SK-N-SH (cell line): Measurements from ENCODE around the gene ABCC5. TPM values are rescaled to one million over a fixed set of nuclear protein-coding genes. Genes with fewer than 3 reads are reported as not detected.

ENCODE experiments used
- CTCF ChIA-PET: fragments of 300-600, 350-600 bp; formaldehyde crosslinking; extraction: SDS; loops from one replicate; lab custom pipeline; 2021; lab: Yijun Ruan, JAX
- POLR2A ChIA-PET: fragments of 350-600 bp; sonication (Branson Sonifier 250); formaldehyde crosslinking; extraction: SDS; loops from one replicate; lab custom pipeline; 2020; ENCODE audit warnings: antibody characterized with exemption, inconsistent platforms; lab: Yijun Ruan, JAX
- DNase-seq: peaks from one replicate; pipeline ENCODE4 v3.0.0; 2012
- H2AFZ ChIP-seq: fragments of 200-600 bp; sonication (generic); 2 replicates; pipeline ENCODE4 v1.8.1; 2016; ENCODE audit warnings: antibody characterized with exemption, mild to moderate bottlenecking, low read depth
- H3F3A ChIP-seq: fragments of 200-600 bp; sonication (generic); replicated peaks from 2 replicates; pipeline ENCODE3; 2016; ENCODE audit warnings: antibody characterized with exemption, mild to moderate bottlenecking; ENCODE audit not compliant: insufficient read depth
- H3K27ac ChIP-seq, 2 experiments: fragments of 200-500 bp in 1 of 2; fragments of 200-600 bp in 1 of 2; sonication (Bioruptor generic) in 1 of 2; sonication (generic), shearing (Covaris generic) in 1 of 2; 2 replicates each; pipeline versions ENCODE4 v1.5.1 to v1.6.1; 2014 to 2016; ENCODE audit warnings: low read depth in 2 of 2, inconsistent platforms in 1 of 2, low read length in 1 of 2, mild to moderate bottlenecking in 1 of 2, mixed read lengths in 1 of 2
- H3K27me3 ChIP-seq: fragments of 200-600 bp; sonication (generic), shearing (Covaris generic); 2 replicates; pipeline ENCODE4 v1.6.1; 2016; ENCODE audit warnings: mixed run types; ENCODE audit not compliant: insufficient read depth
- H3K36me3 ChIP-seq, 2 experiments: fragments of 200-500 bp in 1 of 2; fragments of 200-600 bp in 1 of 2; sonication (Bioruptor generic) in 1 of 2; sonication (generic) in 1 of 2; replicated peaks in 1 of 2; 2 replicates each; pipeline versions ENCODE3 to v1.5.1; 2014 to 2016; ENCODE audit warnings: low read length in 1 of 2, mild to moderate bottlenecking in 1 of 2; ENCODE audit not compliant: insufficient read depth in 2 of 2, control insufficient read depth in 1 of 2
- H3K4me1 ChIP-seq, 2 experiments: fragments of 200-500 bp in 1 of 2; fragments of 200-600 bp in 1 of 2; sonication (Bioruptor generic) in 1 of 2; sonication (generic), shearing (Covaris generic) in 1 of 2; 2 replicates each; pipeline versions ENCODE4 v1.5.1 to v1.6.1; 2014 to 2016; ENCODE audit warnings: low read depth in 1 of 2, low read length in 1 of 2, mixed run types in 1 of 2; ENCODE audit not compliant: insufficient read depth in 2 of 2, control insufficient read depth in 1 of 2
- H3K4me2 ChIP-seq: fragments of 200-600 bp; sonication (generic), shearing (Covaris generic); 2 replicates; pipeline ENCODE4 v1.6.1; 2017; ENCODE audit warnings: mixed run types
- H3K4me3 ChIP-seq, 2 experiments: fragments of 200-500 bp in 1 of 2; fragments of 200-600 bp in 1 of 2; sonication (Bioruptor generic) in 1 of 2; sonication (generic), shearing (Covaris generic) in 1 of 2; 2 replicates each; pipeline versions ENCODE4 v1.5.1 to v1.8.1; 2014 to 2016; ENCODE audit warnings: low read depth in 2 of 2, inconsistent platforms in 1 of 2, low read length in 1 of 2, mild to moderate bottlenecking in 1 of 2, mixed read lengths in 1 of 2, moderate library complexity in 1 of 2
- H3K79me2 ChIP-seq: fragments of 200-600 bp; sonication (generic); 2 replicates; pipeline ENCODE4 v1.8.1; 2017; ENCODE audit warnings: mild to moderate bottlenecking; ENCODE audit not compliant: insufficient read depth
- H3K9ac ChIP-seq: fragments of 200-600 bp; sonication (generic); 2 replicates; pipeline ENCODE4 v1.6.1; 2017; ENCODE audit warnings: mixed run types
- H3K9me2 ChIP-seq: fragments of 200-600 bp; sonication (generic); 2 replicates; pipeline ENCODE4 v1.6.1; 2017; ENCODE audit warnings: mixed run types
- H3K9me3 ChIP-seq: fragments of 200-600 bp; sonication (generic); 2 replicates; pipeline ENCODE4 v1.6.1; 2017; ENCODE audit warnings: mixed run types, mild to moderate bottlenecking, moderate library complexity
- H4K20me1 ChIP-seq: fragments of 200-600 bp; sonication (generic); 2 replicates; pipeline ENCODE4 v1.6.1; 2017; ENCODE audit warnings: mild to moderate bottlenecking, mixed run types; ENCODE audit not compliant: insufficient read depth
- CHD2 ChIP-seq: fragments of 150-350 bp; IDR thresholded peaks from 2 replicates; pipeline ENCODE4 v1.6.1; 2018; ENCODE audit warnings: low read length; ENCODE audit not compliant: partially characterized antibody
- ELF1 ChIP-seq: IDR thresholded peaks from 2 replicates; pipeline ENCODE4 v1.4.0; 2012
- EP300 ChIP-seq, 2 experiments: IDR thresholded peaks; 2 replicates each; pipeline versions ENCODE4 v1.4.0 to v1.6.1; 2012; ENCODE audit warnings: borderline replicate concordance in 1 of 2, low read depth in 1 of 2, low read length in 1 of 2
- EZH2phosphoT487 ChIP-seq: fragments of 200-600 bp; sonication (generic); IDR thresholded peaks from 2 replicates; pipeline ENCODE4 v1.6.1; 2017; ENCODE audit warnings: low read depth, mixed run types, mild to moderate bottlenecking, antibody characterized with exemption, moderate library complexity, borderline replicate concordance
- FOSL2 ChIP-seq: IDR thresholded peaks from 2 replicates; pipeline ENCODE4 v1.4.0; 2012; ENCODE audit warnings: low read depth, mild to moderate bottlenecking, moderate library complexity, borderline replicate concordance
- FOXM1 ChIP-seq: IDR thresholded peaks from 2 replicates; pipeline ENCODE4 v1.4.0; 2012; ENCODE audit warnings: low read depth, mild to moderate bottlenecking
- GATA2 ChIP-seq: sonication (generic); formaldehyde crosslinking; IDR thresholded peaks from 2 replicates; pipeline ENCODE4 v1.5.0; 2020; ENCODE audit warnings: mild to moderate bottlenecking, missing genetic modification reagents
- MEF2A ChIP-seq: IDR thresholded peaks from 2 replicates; pipeline ENCODE4 v1.4.0; 2012; ENCODE audit warnings: low read depth, borderline replicate concordance
- MXI1 ChIP-seq: IDR thresholded peaks from 2 replicates; pipeline ENCODE4 v1.6.1; 2012; ENCODE audit warnings: mild to moderate bottlenecking, low read depth, low read length, improper control_type of control experiment
- NRF1 ChIP-seq: IDR thresholded peaks from 2 replicates; pipeline ENCODE4 v1.6.1; 2012; ENCODE audit warnings: low read depth, mild to moderate bottlenecking, low read length
- POLR2AphosphoS5 ChIP-seq: IDR thresholded peaks from 2 replicates; pipeline ENCODE4 v1.6.1; 2012; ENCODE audit warnings: low read depth, low read length
- RAD21 ChIP-seq: IDR thresholded peaks from 2 replicates; pipeline ENCODE4 v1.6.1; 2012; ENCODE audit warnings: mild to moderate bottlenecking, low read length
- RCOR1 ChIP-seq: fragments of 150-350 bp; IDR thresholded peaks from 2 replicates; pipeline ENCODE4 v1.6.1; 2017; ENCODE audit warnings: antibody characterized with exemption, low read length
- RXRA ChIP-seq: IDR thresholded peaks from 2 replicates; pipeline ENCODE4 v1.4.0; 2012; ENCODE audit warnings: low read depth, mild to moderate bottlenecking, borderline replicate concordance
- SIN3A ChIP-seq: IDR thresholded peaks from 2 replicates; pipeline ENCODE4 v1.6.1; 2012; ENCODE audit warnings: low read depth, mild to moderate bottlenecking, low read length, moderate library complexity, borderline replicate concordance
- SMC3 ChIP-seq: IDR thresholded peaks from 2 replicates; pipeline ENCODE4 v1.6.1; 2012; ENCODE audit warnings: low read depth, low read length, improper control_type of control experiment
- TCF12 ChIP-seq: IDR thresholded peaks from 2 replicates; pipeline ENCODE4 v1.4.0; 2012
- WGBS: methylation state at CpG from one replicate; pipeline ENCODE4 v1.1.6; 2017; ENCODE audit warnings: low lambda C conversion rate; 5-methylcytosine and 5-hydroxymethylcytosine counted together
- polyA plus RNA-seq, 3 experiments: library from polyadenylated mRNA; depleted of rRNA; stranded (reverse); fragments of >200 nt; gene quantifications; 2 replicates each; pipeline ENCODE4 v1.2.3, GENCODE V29; 2012
- TF ChIP-seq, protein P1 (sequence below): IDR thresholded peaks from 2 replicates; pipeline ENCODE4 v1.4.0; 2012; ENCODE audit warnings: low read depth, borderline replicate concordance
- TF ChIP-seq, protein P2 (sequence below): IDR thresholded peaks from 2 replicates; pipeline ENCODE4 v1.4.0; 2012; ENCODE audit warnings: low read depth, borderline replicate concordance
- TF ChIP-seq, protein P3 (sequence below): fragments of 150-350 bp; IDR thresholded peaks from 2 replicates; pipeline ENCODE4 v1.6.1; 2017; ENCODE audit warnings: antibody characterized with exemption, low read length, low read depth, borderline replicate concordance
- TF ChIP-seq, protein P4 (sequence below): IDR thresholded peaks from 2 replicates; pipeline ENCODE4 v1.4.0; 2012; ENCODE audit warnings: low read depth
- TF ChIP-seq, protein P5 (sequence below): IDR thresholded peaks from 2 replicates; pipeline ENCODE4 v1.6.1; 2012; ENCODE audit warnings: mild to moderate bottlenecking, low read depth, low read length, moderate library complexity

ABCC5 gene
- polyA plus RNA-seq, 1 of the 3 experiments (the other 2 are of a cell fraction): 25.9 TPM

DNA sequence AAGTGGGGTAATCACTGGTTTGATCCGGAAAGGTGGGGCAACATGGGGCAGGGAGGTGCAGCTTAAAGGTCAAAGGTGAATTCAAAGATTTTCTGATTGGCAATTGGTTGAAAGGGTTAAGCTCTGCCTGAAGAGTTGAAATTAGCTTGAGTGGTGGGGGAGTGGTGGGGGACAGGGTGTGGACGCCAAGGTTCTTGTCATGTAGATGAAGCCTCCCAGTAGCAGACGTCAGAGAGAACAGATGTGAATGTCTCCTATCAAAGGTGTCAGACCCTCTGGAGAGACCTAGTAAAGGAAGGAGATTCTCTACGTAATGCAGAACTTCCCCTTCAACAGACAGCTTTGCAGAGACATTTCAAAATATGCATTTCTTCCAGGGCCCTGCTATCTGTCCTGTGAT lies 62.8 kb downstream of the ABCC5 start:
- H3K36me3 ChIP-seq: peaks cover 24 to 33% of the 10 kb centered on the region in 2 experiments
- no peak overlapping the region for H3K4me3 ChIP-seq
- H3K27ac ChIP-seq: no peak overlapping the region
- H3K4me2 ChIP-seq: no peak overlapping the region
- POLR2A ChIA-PET: no interaction called here
- no peaks in the 10 kb centered on the region for H4K20me1 ChIP-seq
- CTCF ChIA-PET: no interaction called here
- no peaks in the 10 kb centered on the region for H3K4me1 ChIP-seq
- no peak for DNase-seq
- H3K9ac ChIP-seq: no peak overlapping the region
- no peaks in the 10 kb centered on the region for H3K9me2 ChIP-seq
- no peak overlapping the region for H2AFZ ChIP-seq
- 98% methylated on average over 4 of the region's 4 CpGs for WGBS
- no peaks in the 10 kb centered on the region for H3K79me2 ChIP-seq
- H3K9me3 ChIP-seq: no peaks in the 10 kb centered on the region
- TF ChIP-seq GATA2 (CRISPR knock-in tag) (no peak), ELF1 (no peak), RCOR1 (no peak), RAD21 (no peak), SIN3A (no peak), TCF12 (no peak), RXRA (no peak), FOSL2 (no peak), CHD2 (no peak), EP300 (IDR thresholded peaks at IDR 0.05; ENCODE audit: borderline replicate concordance in 1 of 2, low read depth in 1 of 2, low read length in 1 of 2) (no peak), EZH2phosphoT487 (no peak), NRF1 (no peak)
- TF ChIP-seq, protein P1, sequence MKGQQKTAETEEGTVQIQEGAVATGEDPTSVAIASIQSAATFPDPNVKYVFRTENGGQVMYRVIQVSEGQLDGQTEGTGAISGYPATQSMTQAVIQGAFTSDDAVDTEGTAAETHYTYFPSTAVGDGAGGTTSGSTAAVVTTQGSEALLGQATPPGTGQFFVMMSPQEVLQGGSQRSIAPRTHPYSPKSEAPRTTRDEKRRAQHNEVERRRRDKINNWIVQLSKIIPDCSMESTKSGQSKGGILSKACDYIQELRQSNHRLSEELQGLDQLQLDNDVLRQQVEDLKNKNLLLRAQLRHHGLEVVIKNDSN: no peak
- TF ChIP-seq, protein P2, sequence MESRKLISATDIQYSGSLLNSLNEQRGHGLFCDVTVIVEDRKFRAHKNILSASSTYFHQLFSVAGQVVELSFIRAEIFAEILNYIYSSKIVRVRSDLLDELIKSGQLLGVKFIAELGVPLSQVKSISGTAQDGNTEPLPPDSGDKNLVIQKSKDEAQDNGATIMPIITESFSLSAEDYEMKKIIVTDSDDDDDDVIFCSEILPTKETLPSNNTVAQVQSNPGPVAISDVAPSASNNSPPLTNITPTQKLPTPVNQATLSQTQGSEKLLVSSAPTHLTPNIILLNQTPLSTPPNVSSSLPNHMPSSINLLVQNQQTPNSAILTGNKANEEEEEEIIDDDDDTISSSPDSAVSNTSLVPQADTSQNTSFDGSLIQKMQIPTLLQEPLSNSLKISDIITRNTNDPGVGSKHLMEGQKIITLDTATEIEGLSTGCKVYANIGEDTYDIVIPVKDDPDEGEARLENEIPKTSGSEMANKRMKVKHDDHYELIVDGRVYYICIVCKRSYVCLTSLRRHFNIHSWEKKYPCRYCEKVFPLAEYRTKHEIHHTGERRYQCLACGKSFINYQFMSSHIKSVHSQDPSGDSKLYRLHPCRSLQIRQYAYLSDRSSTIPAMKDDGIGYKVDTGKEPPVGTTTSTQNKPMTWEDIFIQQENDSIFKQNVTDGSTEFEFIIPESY: no peak
- TF ChIP-seq, protein P3, sequence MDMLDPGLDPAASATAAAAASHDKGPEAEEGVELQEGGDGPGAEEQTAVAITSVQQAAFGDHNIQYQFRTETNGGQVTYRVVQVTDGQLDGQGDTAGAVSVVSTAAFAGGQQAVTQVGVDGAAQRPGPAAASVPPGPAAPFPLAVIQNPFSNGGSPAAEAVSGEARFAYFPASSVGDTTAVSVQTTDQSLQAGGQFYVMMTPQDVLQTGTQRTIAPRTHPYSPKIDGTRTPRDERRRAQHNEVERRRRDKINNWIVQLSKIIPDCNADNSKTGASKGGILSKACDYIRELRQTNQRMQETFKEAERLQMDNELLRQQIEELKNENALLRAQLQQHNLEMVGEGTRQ: no peak
- TF ChIP-seq, all 33 proteins: peak for 0
- Histone ChIP-seq H3F3A (peaks cover 3% of the 10 kb centered on the region), H3K27me3 (no peaks in the 10 kb centered on the region)

DNA sequence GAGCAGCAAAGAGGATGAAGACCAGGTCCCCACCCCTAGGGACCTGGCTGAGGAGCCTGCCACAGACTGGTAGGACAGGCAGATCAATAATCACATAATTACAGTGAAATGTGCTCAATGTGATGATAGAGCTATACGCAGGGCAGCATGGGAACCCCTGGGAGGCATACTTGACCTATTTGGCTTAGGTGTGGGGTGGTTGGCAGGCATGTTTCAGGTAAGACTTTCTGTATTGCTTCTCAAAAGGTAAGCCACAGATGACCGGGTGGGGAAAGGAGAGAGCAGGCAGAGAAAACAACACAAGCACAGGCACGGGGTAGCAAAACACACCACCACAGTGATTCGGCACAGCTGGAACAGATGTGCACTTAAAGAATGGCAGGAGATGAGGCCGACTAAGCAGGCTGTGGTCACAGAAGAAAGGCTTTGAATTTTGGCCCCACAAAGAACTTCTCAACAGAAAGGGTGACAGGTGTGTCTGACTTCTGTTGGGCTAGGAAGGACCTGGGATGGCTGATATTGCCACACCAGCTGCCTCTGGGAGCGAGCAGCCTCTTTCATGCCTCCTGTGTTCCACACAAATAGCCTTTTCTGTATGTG lies 64.1 kb downstream of the ABCC5 start:
- peaks cover 3% of the 10 kb centered on the region for H3F3A ChIP-seq
- no peaks in the 10 kb centered on the region for H3K9me2 ChIP-seq
- H3K4me2 ChIP-seq: no peak overlapping the region
- POLR2A ChIA-PET: no interaction called here
- H2AFZ ChIP-seq: no peak overlapping the region
- CTCF ChIA-PET: no interaction called here
- no peaks in the 10 kb centered on the region for H3K9me3 ChIP-seq
- peaks cover 35 to 36% of the 10 kb centered on the region in 2 experiments for H3K36me3 ChIP-seq
- 93% methylated on average over 6 of the region's 6 CpGs for WGBS
- DNase-seq: no peak
- H3K4me1 ChIP-seq: no peaks in the 10 kb centered on the region
- H4K20me1 ChIP-seq: no peaks in the 10 kb centered on the region
- H3K9ac ChIP-seq: no peak overlapping the region
- no peak overlapping the region for H3K4me3 ChIP-seq
- H3K27me3 ChIP-seq: no peaks in the 10 kb centered on the region
- TF ChIP-seq EP300 (IDR thresholded peaks at IDR 0.05; ENCODE audit: borderline replicate concordance in 1 of 2, low read depth in 1 of 2, low read length in 1 of 2): no peak
- TF ChIP-seq MEF2A: no peak
- no peak for TF ChIP-seq EZH2phosphoT487
- TF ChIP-seq, protein P4, sequence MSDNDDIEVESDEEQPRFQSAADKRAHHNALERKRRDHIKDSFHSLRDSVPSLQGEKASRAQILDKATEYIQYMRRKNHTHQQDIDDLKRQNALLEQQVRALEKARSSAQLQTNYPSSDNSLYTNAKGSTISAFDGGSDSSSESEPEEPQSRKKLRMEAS: no peak
- no peak for TF ChIP-seq SMC3
- no peak for TF ChIP-seq POLR2AphosphoS5
- TF ChIP-seq MXI1: no peak
- TF ChIP-seq FOXM1: no peak
- no peak for TF ChIP-seq GATA2 (CRISPR knock-in tag)
- TF ChIP-seq, protein P5, sequence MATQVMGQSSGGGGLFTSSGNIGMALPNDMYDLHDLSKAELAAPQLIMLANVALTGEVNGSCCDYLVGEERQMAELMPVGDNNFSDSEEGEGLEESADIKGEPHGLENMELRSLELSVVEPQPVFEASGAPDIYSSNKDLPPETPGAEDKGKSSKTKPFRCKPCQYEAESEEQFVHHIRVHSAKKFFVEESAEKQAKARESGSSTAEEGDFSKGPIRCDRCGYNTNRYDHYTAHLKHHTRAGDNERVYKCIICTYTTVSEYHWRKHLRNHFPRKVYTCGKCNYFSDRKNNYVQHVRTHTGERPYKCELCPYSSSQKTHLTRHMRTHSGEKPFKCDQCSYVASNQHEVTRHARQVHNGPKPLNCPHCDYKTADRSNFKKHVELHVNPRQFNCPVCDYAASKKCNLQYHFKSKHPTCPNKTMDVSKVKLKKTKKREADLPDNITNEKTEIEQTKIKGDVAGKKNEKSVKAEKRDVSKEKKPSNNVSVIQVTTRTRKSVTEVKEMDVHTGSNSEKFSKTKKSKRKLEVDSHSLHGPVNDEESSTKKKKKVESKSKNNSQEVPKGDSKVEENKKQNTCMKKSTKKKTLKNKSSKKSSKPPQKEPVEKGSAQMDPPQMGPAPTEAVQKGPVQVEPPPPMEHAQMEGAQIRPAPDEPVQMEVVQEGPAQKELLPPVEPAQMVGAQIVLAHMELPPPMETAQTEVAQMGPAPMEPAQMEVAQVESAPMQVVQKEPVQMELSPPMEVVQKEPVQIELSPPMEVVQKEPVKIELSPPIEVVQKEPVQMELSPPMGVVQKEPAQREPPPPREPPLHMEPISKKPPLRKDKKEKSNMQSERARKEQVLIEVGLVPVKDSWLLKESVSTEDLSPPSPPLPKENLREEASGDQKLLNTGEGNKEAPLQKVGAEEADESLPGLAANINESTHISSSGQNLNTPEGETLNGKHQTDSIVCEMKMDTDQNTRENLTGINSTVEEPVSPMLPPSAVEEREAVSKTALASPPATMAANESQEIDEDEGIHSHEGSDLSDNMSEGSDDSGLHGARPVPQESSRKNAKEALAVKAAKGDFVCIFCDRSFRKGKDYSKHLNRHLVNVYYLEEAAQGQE: no peak
- no peak overlapping the region for H3K27ac ChIP-seq
- no peaks in the 10 kb centered on the region for H3K79me2 ChIP-seq
